Transverse colon (tissue), 4 donors: ENCODE measurements around the gene KCTD20.

ENCODE experiments used
- EP300 ChIP-seq: sonication (generic); formaldehyde crosslinking; IDR thresholded peaks from one replicate; pipeline ENCODE4 v1.6.1; 2017; ENCODE audit warnings: antibody characterized with exemption, low read depth
- POLR2A ChIP-seq: fragments of 450-650 bp; IDR thresholded peaks from one replicate; pipeline ENCODE4 v1.6.1; 2016; ENCODE audit warnings: antibody characterized with exemption, mild to moderate bottlenecking, moderate library complexity
- POLR2AphosphoS5 ChIP-seq, 3 donors: sonication (generic); formaldehyde crosslinking; IDR thresholded peaks; one replicate each; pipeline ENCODE4 v1.6.1; 2016; ENCODE audit warnings: antibody characterized with exemption in 3 of 3
- TF ChIP-seq, protein P1 (sequence below), 5 experiments: fragments of 200-600 bp in 3 of 5; fragments of 450-650 bp in 2 of 5; sonication (generic) in 3 of 5; IDR thresholded peaks; 1 replicate in 2 of 5; 2 replicates in 3 of 5; pipeline ENCODE4 v1.5.1; 2016 to 2017; ENCODE audit warnings: antibody characterized with exemption in 5 of 5, inconsistent platforms in 3 of 5, mild to moderate bottlenecking in 2 of 5, moderate library complexity in 1 of 5

DNA sequence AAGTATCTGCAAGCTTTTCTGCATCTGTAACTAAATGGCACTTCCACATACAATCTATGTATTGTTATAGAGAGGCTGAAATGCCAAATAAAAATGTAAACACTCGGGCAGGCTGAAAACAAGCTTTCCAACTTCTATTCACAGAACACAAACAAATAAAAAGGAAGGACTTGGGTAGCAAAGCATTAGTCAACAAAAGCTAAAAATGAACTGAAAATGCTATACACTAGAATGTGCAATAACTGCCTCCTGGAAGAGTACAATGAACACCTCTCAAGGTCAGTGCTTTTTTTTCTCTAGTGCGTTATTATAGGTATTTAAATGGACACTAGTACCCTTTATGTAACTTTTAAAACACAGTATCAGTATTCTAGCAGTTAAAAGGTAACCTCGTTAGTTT is 73.0 kb downstream of the KCTD20 start:
- TF ChIP-seq, protein P1, sequence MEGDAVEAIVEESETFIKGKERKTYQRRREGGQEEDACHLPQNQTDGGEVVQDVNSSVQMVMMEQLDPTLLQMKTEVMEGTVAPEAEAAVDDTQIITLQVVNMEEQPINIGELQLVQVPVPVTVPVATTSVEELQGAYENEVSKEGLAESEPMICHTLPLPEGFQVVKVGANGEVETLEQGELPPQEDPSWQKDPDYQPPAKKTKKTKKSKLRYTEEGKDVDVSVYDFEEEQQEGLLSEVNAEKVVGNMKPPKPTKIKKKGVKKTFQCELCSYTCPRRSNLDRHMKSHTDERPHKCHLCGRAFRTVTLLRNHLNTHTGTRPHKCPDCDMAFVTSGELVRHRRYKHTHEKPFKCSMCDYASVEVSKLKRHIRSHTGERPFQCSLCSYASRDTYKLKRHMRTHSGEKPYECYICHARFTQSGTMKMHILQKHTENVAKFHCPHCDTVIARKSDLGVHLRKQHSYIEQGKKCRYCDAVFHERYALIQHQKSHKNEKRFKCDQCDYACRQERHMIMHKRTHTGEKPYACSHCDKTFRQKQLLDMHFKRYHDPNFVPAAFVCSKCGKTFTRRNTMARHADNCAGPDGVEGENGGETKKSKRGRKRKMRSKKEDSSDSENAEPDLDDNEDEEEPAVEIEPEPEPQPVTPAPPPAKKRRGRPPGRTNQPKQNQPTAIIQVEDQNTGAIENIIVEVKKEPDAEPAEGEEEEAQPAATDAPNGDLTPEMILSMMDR (IDR thresholded peaks at IDR 0.05), result no peak
- no peak for TF ChIP-seq POLR2A
- TF ChIP-seq EP300, result no peak
- TF ChIP-seq POLR2AphosphoS5 (IDR thresholded peaks at IDR 0.05), result no peak
